OCI-LY1 (cell line): ENCODE measurements around the gene PLEKHA6.

Source experiments
- CTCF ChIP-seq: fragments of 200-600 bp; sonication (generic), shearing (Covaris generic); IDR thresholded peaks from 2 replicates; pipeline ENCODE4 v1.5.1; 2017; ENCODE audit warnings: mild to moderate bottlenecking, antibody characterized with exemption, low read length, moderate library complexity, mixed read lengths
- EZH2 ChIP-seq: fragments of 200-600 bp; sonication (generic), shearing (Covaris generic); IDR thresholded peaks from 2 replicates; pipeline ENCODE4 v1.8.0; 2017; ENCODE audit warnings: borderline replicate concordance, mixed run types, mild to moderate bottlenecking, antibody characterized with exemption, low read length, moderate library complexity, mixed read lengths

- TF ChIP-seq CTCF (no peak), EZH2 (no peak)
Measured at GRCh38 chr1:204350857-204351573, 8.7 kb downstream of the PLEKHA6 start.
